H1 (cell line): Measurements from ENCODE around the gene CSNK1A1. TPM values are rescaled to one million over a fixed set of nuclear protein-coding genes. Genes with fewer than 3 reads are reported as not detected.

Experiments used
- RBBP5 ChIP-seq: IDR thresholded peaks from 2 replicates; pipeline ENCODE4 v1.7.1; 2012; ENCODE audit warnings: low read depth, mild to moderate bottlenecking, inconsistent platforms, low read length, moderate library complexity, borderline replicate concordance
- ZNF274 ChIP-seq: IDR thresholded peaks from 2 replicates; pipeline ENCODE4 v1.7.0; 2012; ENCODE audit warnings: low read length, borderline replicate concordance; ENCODE audit errors: extremely low read depth
- polyA plus RNA-seq, 7 experiments: library from polyadenylated mRNA; depleted of rRNA in 3 of 7; stranded (reverse) in 5 of 7; unstranded in 2 of 7; fragments of >200 nt in 5 of 7; fragments of 200-250 nt in 2 of 7; gene quantifications; 1 replicate in 5 of 7; 2 replicates in 1 of 7; 4 replicates in 1 of 7; pipeline versions ENCODE4 v1.2.1 to v1.2.3, GENCODE V29; 2011 to 2013; ENCODE audit warnings: missing spikeins in 2 of 7, mixed read lengths in 2 of 7
- total RNA-seq: library from RNA; stranded (reverse); fragmentation: NEBNext Ultra II Directional; extraction: Animal tissue kit (Norgen Biotek cat#: 25700); gene quantifications from 2 replicates; pipeline ENCODE4 v1.2.1, GENCODE V29; 2021
- TF ChIP-seq, protein P1 (sequence below): fragments of 300-600 bp; sonication (generic); IDR thresholded peaks from 2 replicates; pipeline ENCODE4 v1.7.1; 2012; ENCODE audit warnings: low read length, moderate library complexity, mild to moderate bottlenecking, inconsistent platforms; ENCODE audit not compliant: insufficient replicate concordance

CSNK1A1 gene
- total and polyA plus RNA-seq, 2 of the 8 experiments (the other 6 are each of a cell fraction or from before 2014, with no cell fraction given) = 61.2 to 244 TPM

DNA sequence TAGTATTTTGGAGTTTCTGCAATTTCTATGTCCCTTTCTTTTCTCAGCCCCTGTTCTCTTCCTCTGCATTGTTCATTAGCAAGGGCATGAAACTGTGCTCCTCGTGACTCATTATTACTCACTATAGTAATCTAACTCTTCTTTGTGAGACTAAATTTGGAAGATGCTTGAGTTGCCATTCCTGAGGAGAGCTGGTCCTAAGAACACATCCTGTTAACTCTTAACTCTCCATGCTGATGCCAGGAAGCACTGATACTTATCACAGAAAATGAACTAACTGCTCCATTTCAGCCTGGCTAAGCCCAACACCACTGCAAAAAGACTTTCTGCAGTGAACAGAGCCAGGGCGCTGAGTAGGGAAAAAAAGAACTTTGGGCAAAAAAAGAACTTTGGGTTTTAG is 10.6 kb upstream of the CSNK1A1 start (continued):
- TF ChIP-seq, protein P1, sequence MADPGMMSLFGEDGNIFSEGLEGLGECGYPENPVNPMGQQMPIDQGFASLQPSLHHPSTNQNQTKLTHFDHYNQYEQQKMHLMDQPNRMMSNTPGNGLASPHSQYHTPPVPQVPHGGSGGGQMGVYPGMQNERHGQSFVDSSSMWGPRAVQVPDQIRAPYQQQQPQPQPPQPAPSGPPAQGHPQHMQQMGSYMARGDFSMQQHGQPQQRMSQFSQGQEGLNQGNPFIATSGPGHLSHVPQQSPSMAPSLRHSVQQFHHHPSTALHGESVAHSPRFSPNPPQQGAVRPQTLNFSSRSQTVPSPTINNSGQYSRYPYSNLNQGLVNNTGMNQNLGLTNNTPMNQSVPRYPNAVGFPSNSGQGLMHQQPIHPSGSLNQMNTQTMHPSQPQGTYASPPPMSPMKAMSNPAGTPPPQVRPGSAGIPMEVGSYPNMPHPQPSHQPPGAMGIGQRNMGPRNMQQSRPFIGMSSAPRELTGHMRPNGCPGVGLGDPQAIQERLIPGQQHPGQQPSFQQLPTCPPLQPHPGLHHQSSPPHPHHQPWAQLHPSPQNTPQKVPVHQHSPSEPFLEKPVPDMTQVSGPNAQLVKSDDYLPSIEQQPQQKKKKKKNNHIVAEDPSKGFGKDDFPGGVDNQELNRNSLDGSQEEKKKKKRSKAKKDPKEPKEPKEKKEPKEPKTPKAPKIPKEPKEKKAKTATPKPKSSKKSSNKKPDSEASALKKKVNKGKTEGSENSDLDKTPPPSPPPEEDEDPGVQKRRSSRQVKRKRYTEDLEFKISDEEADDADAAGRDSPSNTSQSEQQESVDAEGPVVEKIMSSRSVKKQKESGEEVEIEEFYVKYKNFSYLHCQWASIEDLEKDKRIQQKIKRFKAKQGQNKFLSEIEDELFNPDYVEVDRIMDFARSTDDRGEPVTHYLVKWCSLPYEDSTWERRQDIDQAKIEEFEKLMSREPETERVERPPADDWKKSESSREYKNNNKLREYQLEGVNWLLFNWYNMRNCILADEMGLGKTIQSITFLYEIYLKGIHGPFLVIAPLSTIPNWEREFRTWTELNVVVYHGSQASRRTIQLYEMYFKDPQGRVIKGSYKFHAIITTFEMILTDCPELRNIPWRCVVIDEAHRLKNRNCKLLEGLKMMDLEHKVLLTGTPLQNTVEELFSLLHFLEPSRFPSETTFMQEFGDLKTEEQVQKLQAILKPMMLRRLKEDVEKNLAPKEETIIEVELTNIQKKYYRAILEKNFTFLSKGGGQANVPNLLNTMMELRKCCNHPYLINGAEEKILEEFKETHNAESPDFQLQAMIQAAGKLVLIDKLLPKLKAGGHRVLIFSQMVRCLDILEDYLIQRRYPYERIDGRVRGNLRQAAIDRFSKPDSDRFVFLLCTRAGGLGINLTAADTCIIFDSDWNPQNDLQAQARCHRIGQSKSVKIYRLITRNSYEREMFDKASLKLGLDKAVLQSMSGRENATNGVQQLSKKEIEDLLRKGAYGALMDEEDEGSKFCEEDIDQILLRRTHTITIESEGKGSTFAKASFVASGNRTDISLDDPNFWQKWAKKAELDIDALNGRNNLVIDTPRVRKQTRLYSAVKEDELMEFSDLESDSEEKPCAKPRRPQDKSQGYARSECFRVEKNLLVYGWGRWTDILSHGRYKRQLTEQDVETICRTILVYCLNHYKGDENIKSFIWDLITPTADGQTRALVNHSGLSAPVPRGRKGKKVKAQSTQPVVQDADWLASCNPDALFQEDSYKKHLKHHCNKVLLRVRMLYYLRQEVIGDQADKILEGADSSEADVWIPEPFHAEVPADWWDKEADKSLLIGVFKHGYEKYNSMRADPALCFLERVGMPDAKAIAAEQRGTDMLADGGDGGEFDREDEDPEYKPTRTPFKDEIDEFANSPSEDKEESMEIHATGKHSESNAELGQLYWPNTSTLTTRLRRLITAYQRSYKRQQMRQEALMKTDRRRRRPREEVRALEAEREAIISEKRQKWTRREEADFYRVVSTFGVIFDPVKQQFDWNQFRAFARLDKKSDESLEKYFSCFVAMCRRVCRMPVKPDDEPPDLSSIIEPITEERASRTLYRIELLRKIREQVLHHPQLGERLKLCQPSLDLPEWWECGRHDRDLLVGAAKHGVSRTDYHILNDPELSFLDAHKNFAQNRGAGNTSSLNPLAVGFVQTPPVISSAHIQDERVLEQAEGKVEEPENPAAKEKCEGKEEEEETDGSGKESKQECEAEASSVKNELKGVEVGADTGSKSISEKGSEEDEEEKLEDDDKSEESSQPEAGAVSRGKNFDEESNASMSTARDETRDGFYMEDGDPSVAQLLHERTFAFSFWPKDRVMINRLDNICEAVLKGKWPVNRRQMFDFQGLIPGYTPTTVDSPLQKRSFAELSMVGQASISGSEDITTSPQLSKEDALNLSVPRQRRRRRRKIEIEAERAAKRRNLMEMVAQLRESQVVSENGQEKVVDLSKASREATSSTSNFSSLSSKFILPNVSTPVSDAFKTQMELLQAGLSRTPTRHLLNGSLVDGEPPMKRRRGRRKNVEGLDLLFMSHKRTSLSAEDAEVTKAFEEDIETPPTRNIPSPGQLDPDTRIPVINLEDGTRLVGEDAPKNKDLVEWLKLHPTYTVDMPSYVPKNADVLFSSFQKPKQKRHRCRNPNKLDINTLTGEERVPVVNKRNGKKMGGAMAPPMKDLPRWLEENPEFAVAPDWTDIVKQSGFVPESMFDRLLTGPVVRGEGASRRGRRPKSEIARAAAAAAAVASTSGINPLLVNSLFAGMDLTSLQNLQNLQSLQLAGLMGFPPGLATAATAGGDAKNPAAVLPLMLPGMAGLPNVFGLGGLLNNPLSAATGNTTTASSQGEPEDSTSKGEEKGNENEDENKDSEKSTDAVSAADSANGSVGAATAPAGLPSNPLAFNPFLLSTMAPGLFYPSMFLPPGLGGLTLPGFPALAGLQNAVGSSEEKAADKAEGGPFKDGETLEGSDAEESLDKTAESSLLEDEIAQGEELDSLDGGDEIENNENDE = no peak
- TF ChIP-seq ZNF274 = no peak
- TF ChIP-seq RBBP5 = 0 out of 2 replicates have a peak, but pooled peaks have one; percentile 1
